Measurements from ENCODE around the gene NKD1.
"Not testable (repeated sequence)": the region's sequence is repeated elsewhere in the genome, so short reads cannot be mapped to it uniquely, and the experiment has no call there.

Gene NKD1

DNA sequence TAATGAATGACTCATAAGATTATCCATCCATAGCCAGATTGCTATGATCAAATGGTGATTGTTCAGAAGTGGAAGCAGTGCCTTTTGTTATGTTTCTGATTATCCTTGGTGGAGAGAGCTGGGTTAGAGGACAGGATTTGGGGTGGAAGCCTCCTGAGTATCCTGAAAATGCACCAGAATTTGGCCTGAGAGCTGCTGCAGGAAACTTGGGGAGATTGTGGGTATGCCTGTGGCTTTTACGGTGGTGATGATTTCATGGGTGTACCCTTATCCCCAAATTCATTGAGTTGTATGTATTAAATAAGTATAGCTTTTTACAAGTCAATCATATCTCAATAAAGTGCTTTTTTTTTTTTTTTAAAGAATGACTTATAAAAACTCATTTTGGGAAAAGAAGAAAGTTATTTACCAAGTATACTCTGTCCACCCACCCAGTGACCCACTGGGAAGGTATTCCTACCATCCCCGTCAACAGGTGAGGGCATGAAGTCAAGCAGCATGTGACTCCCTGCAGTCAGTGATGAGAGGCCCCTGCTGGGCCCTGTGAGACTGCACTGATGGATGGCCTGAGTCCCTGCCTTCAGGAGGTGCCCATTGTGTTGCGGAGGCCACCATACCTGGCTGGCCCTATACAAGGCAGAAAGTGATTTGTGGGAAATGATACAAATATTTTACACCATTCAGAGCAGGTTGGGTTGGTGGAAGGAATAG is 28.4 kb downstream of the NKD1 start:
- no peak for DNase-seq
- no peak overlapping the region for H2AFZ ChIP-seq (ENCODE audit: low read length)
- no peaks in the 10 kb centered on the region for H3K36me3 ChIP-seq (replicated peaks; ENCODE audit: insufficient read depth, low read length)
- H3K4me1 ChIP-seq (ENCODE audit: low read length): no peaks in the 10 kb centered on the region
- H3K9ac ChIP-seq (ENCODE audit: low read length): no peak overlapping the region
- no peak overlapping the region for H3K27ac ChIP-seq (ENCODE audit: low read length)
- no peaks in the 10 kb centered on the region for H3K9me3 ChIP-seq (replicated peaks; ENCODE audit: insufficient read depth, low read length)
- no peak overlapping the region for H3K4me3 ChIP-seq (ENCODE audit: low read length)
- no peak overlapping the region for H3K4me2 ChIP-seq (ENCODE audit: low read depth, low read length)
- H3K27me3 ChIP-seq (replicated peaks; ENCODE audit: insufficient read depth, low read length): no peaks in the 10 kb centered on the region
- H3K79me2 ChIP-seq (ENCODE audit: low read length): no peaks in the 10 kb centered on the region
- no peaks in the 10 kb centered on the region for H4K20me1 ChIP-seq (ENCODE audit: insufficient read depth, low read length)
- no peaks in the 10 kb centered on the region for H3F3A ChIP-seq (ENCODE audit: insufficient read depth, low read length)
- H3K9me2 ChIP-seq (replicated peaks; ENCODE audit: insufficient read depth, low read length): no peaks in the 10 kb centered on the region
- no peak for TF ChIP-seq EZH2 (optimal IDR thresholded peaks at IDR 0.05; ENCODE audit: low read depth, low read length)
- no peak for TF ChIP-seq EZH2phosphoT487 (IDR thresholded peaks at IDR 0.05; ENCODE audit: low read length)
- TF ChIP-seq, protein P1, sequence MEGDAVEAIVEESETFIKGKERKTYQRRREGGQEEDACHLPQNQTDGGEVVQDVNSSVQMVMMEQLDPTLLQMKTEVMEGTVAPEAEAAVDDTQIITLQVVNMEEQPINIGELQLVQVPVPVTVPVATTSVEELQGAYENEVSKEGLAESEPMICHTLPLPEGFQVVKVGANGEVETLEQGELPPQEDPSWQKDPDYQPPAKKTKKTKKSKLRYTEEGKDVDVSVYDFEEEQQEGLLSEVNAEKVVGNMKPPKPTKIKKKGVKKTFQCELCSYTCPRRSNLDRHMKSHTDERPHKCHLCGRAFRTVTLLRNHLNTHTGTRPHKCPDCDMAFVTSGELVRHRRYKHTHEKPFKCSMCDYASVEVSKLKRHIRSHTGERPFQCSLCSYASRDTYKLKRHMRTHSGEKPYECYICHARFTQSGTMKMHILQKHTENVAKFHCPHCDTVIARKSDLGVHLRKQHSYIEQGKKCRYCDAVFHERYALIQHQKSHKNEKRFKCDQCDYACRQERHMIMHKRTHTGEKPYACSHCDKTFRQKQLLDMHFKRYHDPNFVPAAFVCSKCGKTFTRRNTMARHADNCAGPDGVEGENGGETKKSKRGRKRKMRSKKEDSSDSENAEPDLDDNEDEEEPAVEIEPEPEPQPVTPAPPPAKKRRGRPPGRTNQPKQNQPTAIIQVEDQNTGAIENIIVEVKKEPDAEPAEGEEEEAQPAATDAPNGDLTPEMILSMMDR (IDR thresholded peaks at IDR 0.05; ENCODE audit: low read length): no peak

DNA sequence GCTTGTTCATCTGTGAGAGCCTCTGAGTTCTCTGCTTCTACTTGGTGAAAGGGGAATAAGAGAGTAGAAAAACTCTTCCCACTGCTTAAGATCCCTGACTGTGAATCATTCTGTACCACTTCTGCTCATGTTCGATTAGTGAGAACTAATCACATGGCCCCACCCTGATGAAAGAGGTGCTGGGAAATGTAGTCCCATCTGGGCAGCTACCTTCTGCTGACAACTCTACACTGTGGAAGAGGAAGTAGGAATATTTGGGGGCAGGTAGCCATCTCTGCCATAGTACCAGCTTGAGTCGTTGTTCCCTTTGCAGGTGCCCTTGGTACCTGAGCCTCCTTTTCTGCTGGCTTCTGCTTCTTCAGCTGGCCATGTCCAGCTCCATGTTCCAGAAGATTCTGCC is 29.9 kb downstream of the NKD1 start:
- Histone ChIP-seq H3K9me2 (replicated peaks; ENCODE audit: insufficient read depth, low read length) (no peaks in the 10 kb centered on the region), H3K4me3 (ENCODE audit: low read length) (no peak overlapping the region), H4K20me1 (ENCODE audit: insufficient read depth, low read length) (no peaks in the 10 kb centered on the region), H3K27ac (ENCODE audit: low read length) (no peak overlapping the region), H3K4me1 (ENCODE audit: low read length) (no peaks in the 10 kb centered on the region), H2AFZ (ENCODE audit: low read length) (no peak overlapping the region), H3K36me3 (replicated peaks; ENCODE audit: insufficient read depth, low read length) (no peaks in the 10 kb centered on the region), H3F3A (ENCODE audit: insufficient read depth, low read length) (no peaks in the 10 kb centered on the region), H3K79me2 (ENCODE audit: low read length) (no peaks in the 10 kb centered on the region), H3K27me3 (replicated peaks; ENCODE audit: insufficient read depth, low read length) (no peaks in the 10 kb centered on the region), H3K9ac (ENCODE audit: low read length) (no peak overlapping the region), H3K4me2 (ENCODE audit: low read depth, low read length) (no peak overlapping the region), H3K9me3 (replicated peaks; ENCODE audit: insufficient read depth, low read length) (no peaks in the 10 kb centered on the region)
- no peak for DNase-seq
- TF ChIP-seq EZH2 (optimal IDR thresholded peaks at IDR 0.05; ENCODE audit: low read depth, low read length): no peak
- TF ChIP-seq, protein P1 (IDR thresholded peaks at IDR 0.05; ENCODE audit: low read length): no peak

DNA sequence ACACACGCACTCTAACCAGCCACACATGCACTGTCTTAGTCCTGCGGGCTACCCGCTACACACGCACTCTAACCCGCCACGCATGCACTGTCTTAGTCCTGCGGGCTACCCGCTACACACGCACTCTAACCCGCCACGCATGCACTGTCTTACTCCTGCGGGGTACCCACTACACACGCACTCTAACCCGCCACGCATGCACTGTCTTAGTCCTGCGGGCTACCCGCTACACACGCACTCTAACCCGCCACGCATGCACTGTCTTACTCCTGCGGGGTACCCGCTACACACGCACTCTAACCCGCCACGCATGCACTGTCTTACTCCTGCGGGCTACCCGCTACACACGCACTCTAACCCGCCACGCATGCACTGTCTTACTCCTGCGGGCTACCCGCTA is 31.2 kb downstream of the NKD1 start:
- H3K27ac ChIP-seq (ENCODE audit: low read length); H3K9ac ChIP-seq (ENCODE audit: low read length); DNase-seq; H2AFZ ChIP-seq (ENCODE audit: low read length); H3K4me2 ChIP-seq (ENCODE audit: low read depth, low read length); H3K4me1 ChIP-seq (ENCODE audit: low read length); H3K36me3 ChIP-seq (replicated peaks; ENCODE audit: insufficient read depth, low read length); H4K20me1 ChIP-seq (ENCODE audit: insufficient read depth, low read length); H3K9me3 ChIP-seq (replicated peaks; ENCODE audit: insufficient read depth, low read length); H3F3A ChIP-seq (ENCODE audit: insufficient read depth, low read length); H3K79me2 ChIP-seq (ENCODE audit: low read length); H3K27me3 ChIP-seq (replicated peaks; ENCODE audit: insufficient read depth, low read length); H3K4me3 ChIP-seq (ENCODE audit: low read length); H3K9me2 ChIP-seq (replicated peaks; ENCODE audit: insufficient read depth, low read length): not testable (repeated sequence)

DNA sequence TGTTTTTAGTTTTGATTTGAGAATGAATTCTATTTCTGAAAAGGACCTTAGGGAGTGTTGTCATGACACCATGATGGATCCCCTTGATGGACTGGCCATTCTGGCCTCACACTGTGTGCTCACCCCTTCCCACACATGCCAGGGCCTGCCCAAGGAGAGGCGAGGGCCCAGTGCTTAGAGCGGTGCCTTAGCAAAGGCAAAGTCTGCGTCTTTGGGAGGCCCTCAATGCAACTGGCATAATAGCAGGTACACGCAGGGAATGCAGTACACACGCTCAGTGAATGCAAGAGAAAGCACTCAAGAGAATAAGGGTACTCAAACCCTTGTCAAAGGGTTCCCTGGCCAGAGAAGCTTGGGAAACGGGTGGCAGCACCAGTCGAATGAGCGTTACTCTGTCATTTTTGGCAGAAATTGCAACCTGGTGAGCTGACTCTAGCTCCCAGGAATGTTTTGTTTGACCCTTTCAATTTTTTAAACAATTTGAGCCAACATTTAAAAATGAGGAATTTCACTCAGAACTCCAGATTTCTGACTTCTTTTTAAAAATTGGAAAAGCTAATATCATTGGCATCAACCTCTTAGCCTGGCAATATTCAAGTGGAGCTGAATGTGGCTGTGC is 32.1 kb downstream of the NKD1 start:
- Histone ChIP-seq H3K4me3 (ENCODE audit: low read length) (no peak overlapping the region), H3K9me2 (replicated peaks; ENCODE audit: insufficient read depth, low read length) (no peaks in the 10 kb centered on the region), H3K79me2 (ENCODE audit: low read length) (no peaks in the 10 kb centered on the region), H3F3A (ENCODE audit: insufficient read depth, low read length) (no peaks in the 10 kb centered on the region), H3K4me2 (ENCODE audit: low read depth, low read length) (no peak overlapping the region), H2AFZ (ENCODE audit: low read length) (no peak overlapping the region), H3K36me3 (replicated peaks; ENCODE audit: insufficient read depth, low read length) (no peaks in the 10 kb centered on the region), H3K4me1 (ENCODE audit: low read length) (no peaks in the 10 kb centered on the region), H3K9ac (ENCODE audit: low read length) (no peak overlapping the region), H4K20me1 (ENCODE audit: insufficient read depth, low read length) (no peaks in the 10 kb centered on the region), H3K27me3 (replicated peaks; ENCODE audit: insufficient read depth, low read length) (no peaks in the 10 kb centered on the region), H3K27ac (ENCODE audit: low read length) (no peak overlapping the region), H3K9me3 (replicated peaks; ENCODE audit: insufficient read depth, low read length) (no peaks in the 10 kb centered on the region)
- DNase-seq: no peak
- TF ChIP-seq, protein P1 (IDR thresholded peaks at IDR 0.05; ENCODE audit: low read length): no peak
- TF ChIP-seq EZH2phosphoT487 (IDR thresholded peaks at IDR 0.05; ENCODE audit: low read length) (no peak), EZH2 (optimal IDR thresholded peaks at IDR 0.05; ENCODE audit: low read depth, low read length) (no peak)

Measured in MM.1S (cell line).